ENCODE data around the gene MAP3K2. TPM values are rescaled to one million over a fixed set of nuclear protein-coding genes. Genes with fewer than 3 reads are reported as not detected.

Gene MAP3K2
- polyA plus RNA-seq (2013, experiment 1 of 2), result 9.5 TPM
- polyA plus RNA-seq (2013, experiment 2 of 2), result 10.4 TPM

- H3K4me2 ChIP-seq (ENCODE audit: insufficient read depth, low read length, poor library complexity, severe bottlenecking), result peak within 1 kb of the TSS; percentile 71
- H3K14ac ChIP-seq (ENCODE audit: low read length), result peak within 1 kb of the TSS; percentile 97
- H3K27ac ChIP-seq (replicated peaks; ENCODE audit: low read length), result peak within 1 kb of the TSS; percentile 95
- WGBS, 2 donors (ENCODE audit: extremely low coverage in 2 of 2, insufficient read length in 2 of 2, insufficient replicate concordance in 1 of 2), result no CpG with 5 or more reads among the region's 100 CpGs
- H2BK12ac ChIP-seq (ENCODE audit: low read length), result peak within 1 kb of the TSS; percentile 79
- H3K23ac ChIP-seq (ENCODE audit: low read depth, low read length, poor library complexity), result peak within 1 kb of the TSS; percentile 97
- H3K18ac ChIP-seq (ENCODE audit: low read length), result peak within 1 kb of the TSS; percentile 99
- H2AK5ac ChIP-seq (ENCODE audit: low read depth, low read length), result no peak within 1 kb of the TSS
- peak within 1 kb of the TSS; percentile 51 for H2BK15ac ChIP-seq (ENCODE audit: low read length)
- peaks cover 0 to 4% (median 0%) of the 10 kb centered on the region in 3 experiments for H3K27me3 ChIP-seq (ENCODE audit: control insufficient read depth in 3 of 3, insufficient read depth in 3 of 3, low read depth in 1 of 3, low read length in 3 of 3)
- H2AFZ ChIP-seq (ENCODE audit: low read length), result peak within 1 kb of the TSS; percentile 97
- H4K8ac ChIP-seq (ENCODE audit: low read depth, low read length), result peak within 1 kb of the TSS; percentile 57
- DNase-seq (ENCODE audit: low spot score), result peak; percentile 93
- H3K36me3 ChIP-seq (replicated peaks in 1 of 2; ENCODE audit: control insufficient read depth in 2 of 2, insufficient read depth in 2 of 2, low read length in 2 of 2), result peaks cover 0 to 6% of the 10 kb centered on the region in 2 donors
- H3K9me3 ChIP-seq (replicated peaks in 1 of 2; ENCODE audit: control insufficient read depth in 2 of 2, insufficient read depth in 1 of 2, low read depth in 1 of 2, low read length in 2 of 2), result no peaks in the 10 kb centered on the region
- no peak within 1 kb of the TSS for H4K91ac ChIP-seq (ENCODE audit: low read depth, low read length, poor library complexity)
- peak within 1 kb of the TSS; percentile 96 for H2BK5ac ChIP-seq (ENCODE audit: low read length)
- peak within 1 kb of the TSS; percentile 97 for H3K9ac ChIP-seq (ENCODE audit: low read depth, low read length, poor library complexity)
- H2BK120ac ChIP-seq (ENCODE audit: low read depth, low read length), result no peak within 1 kb of the TSS
- peaks cover 7% of the 10 kb centered on the region for H3K79me1 ChIP-seq (ENCODE audit: low read depth, low read length)
- peaks cover 9 to 10% of the 10 kb centered on the region in 2 donors for H3K4me1 ChIP-seq (ENCODE audit: control insufficient read depth in 2 of 2, insufficient read depth in 1 of 2, low read depth in 1 of 2, low read length in 2 of 2)
- H3K4me3 ChIP-seq (ENCODE audit: low read length in 2 of 2), result peak within 1 kb of the TSS; percentile 61 to 97
- H3K4ac ChIP-seq (ENCODE audit: low read length), result peak within 1 kb of the TSS; percentile 42
These were observed at the start of gene MAP3K2 for GRCh38 chr2:127387655-127388422. Gene MAP3K2, minus strand, starts transcription at chr2:127387975. Its CDS starts 44,846 bp downstream, at chr2:127343129.

GRCh38 chr2:127437056-127437455 is 49.3 kb upstream of the MAP3K2 start:
- Histone ChIP-seq H3K14ac (ENCODE audit: low read length) (peak overlapping the region; percentile 31), H3K36me3 (replicated peaks in 1 of 2; ENCODE audit: control insufficient read depth in 2 of 2, insufficient read depth in 2 of 2, low read length in 2 of 2) (no peaks in the 10 kb centered on the region), H2BK15ac (ENCODE audit: low read length) (peak overlapping the region; percentile 38), H2AK5ac (ENCODE audit: low read depth, low read length) (peak overlapping the region; percentile 37), H3K18ac (ENCODE audit: low read length) (peak overlapping the region; percentile 92), H2BK5ac (ENCODE audit: low read length) (no peak overlapping the region), H3K9ac (ENCODE audit: low read depth, low read length, poor library complexity) (no peak overlapping the region), H3K9me3 (replicated peaks in 1 of 2; ENCODE audit: control insufficient read depth in 2 of 2, insufficient read depth in 1 of 2, low read depth in 1 of 2, low read length in 2 of 2) (peaks cover 7 to 8% of the 10 kb centered on the region in 2 donors), H3K4me3 (ENCODE audit: low read length in 2 of 2) (no peak overlapping the region), H3K4me1 (ENCODE audit: control insufficient read depth in 2 of 2, insufficient read depth in 1 of 2, low read depth in 1 of 2, low read length in 2 of 2) (peaks cover 5 to 15% of the 10 kb centered on the region in 2 donors), H3K27ac (replicated peaks; ENCODE audit: low read length) (peak overlapping the region; percentile 36), H4K8ac (ENCODE audit: low read depth, low read length) (no peak overlapping the region), H2AFZ (ENCODE audit: low read length) (peak overlapping the region; percentile 89), H4K91ac (ENCODE audit: low read depth, low read length, poor library complexity) (peak overlapping the region; percentile 86), H3K4me2 (ENCODE audit: insufficient read depth, low read length, poor library complexity, severe bottlenecking) (no peak overlapping the region), H3K27me3 (ENCODE audit: control insufficient read depth in 3 of 3, insufficient read depth in 3 of 3, low read depth in 1 of 3, low read length in 3 of 3) (no peaks in the 10 kb centered on the region), H3K79me1 (ENCODE audit: low read depth, low read length) (no peaks in the 10 kb centered on the region), H2BK120ac (ENCODE audit: low read depth, low read length) (peak overlapping the region; percentile 42), H3K23ac (ENCODE audit: low read depth, low read length, poor library complexity) (no peak overlapping the region), H2BK12ac (ENCODE audit: low read length) (peak overlapping the region; percentile 65), H3K4ac (ENCODE audit: low read length) (no peak overlapping the region)
- DNase-seq (ENCODE audit: low spot score), result no peak
- WGBS, 2 donors (ENCODE audit: extremely low coverage in 2 of 2, insufficient read length in 2 of 2, insufficient replicate concordance in 1 of 2), result no CpG with 5 or more reads among the region's 9 CpGs

- no peak overlapping the region for H3K4me2 ChIP-seq (ENCODE audit: insufficient read depth, low read length, poor library complexity, severe bottlenecking)
- no CpG with 5 or more reads among the region's 6 CpGs for WGBS, 2 donors (ENCODE audit: extremely low coverage in 2 of 2, insufficient read length in 2 of 2, insufficient replicate concordance in 1 of 2)
- H2AK5ac ChIP-seq (ENCODE audit: low read depth, low read length), result no peak overlapping the region
- no peak overlapping the region for H3K23ac ChIP-seq (ENCODE audit: low read depth, low read length, poor library complexity)
- DNase-seq (ENCODE audit: low spot score), result no peak
- no peak overlapping the region for H3K18ac ChIP-seq (ENCODE audit: low read length)
- peaks cover 2 to 3% of the 10 kb centered on the region in 2 donors for H3K9me3 ChIP-seq (replicated peaks in 1 of 2; ENCODE audit: control insufficient read depth in 2 of 2, insufficient read depth in 1 of 2, low read depth in 1 of 2, low read length in 2 of 2)
- H3K4ac ChIP-seq (ENCODE audit: low read length), result no peak overlapping the region
- H3K27me3 ChIP-seq (ENCODE audit: control insufficient read depth in 3 of 3, insufficient read depth in 3 of 3, low read depth in 1 of 3, low read length in 3 of 3), result peaks cover 0 to 2% (median 0%) of the 10 kb centered on the region in 3 experiments
- no peaks in the 10 kb centered on the region for H3K36me3 ChIP-seq (replicated peaks in 1 of 2; ENCODE audit: control insufficient read depth in 2 of 2, insufficient read depth in 2 of 2, low read length in 2 of 2)
- H2AFZ ChIP-seq (ENCODE audit: low read length), result no peak overlapping the region
- H3K4me3 ChIP-seq (ENCODE audit: low read length in 2 of 2), result no peak overlapping the region
- H2BK5ac ChIP-seq (ENCODE audit: low read length), result no peak overlapping the region
- H4K8ac ChIP-seq (ENCODE audit: low read depth, low read length), result no peak overlapping the region
- H2BK15ac ChIP-seq (ENCODE audit: low read length), result no peak overlapping the region
- no peak overlapping the region for H3K14ac ChIP-seq (ENCODE audit: low read length)
- H3K4me1 ChIP-seq (ENCODE audit: control insufficient read depth in 2 of 2, insufficient read depth in 1 of 2, low read depth in 1 of 2, low read length in 2 of 2), result peaks cover 5 to 15% of the 10 kb centered on the region in 2 donors
- no peak overlapping the region for H2BK120ac ChIP-seq (ENCODE audit: low read depth, low read length)
- no peak overlapping the region for H2BK12ac ChIP-seq (ENCODE audit: low read length)
- no peak overlapping the region for H4K91ac ChIP-seq (ENCODE audit: low read depth, low read length, poor library complexity)
- no peaks in the 10 kb centered on the region for H3K79me1 ChIP-seq (ENCODE audit: low read depth, low read length)
- H3K9ac ChIP-seq (ENCODE audit: low read depth, low read length, poor library complexity), result no peak overlapping the region
- H3K27ac ChIP-seq (replicated peaks; ENCODE audit: low read length), result no peak overlapping the region
These were observed 46.7 kb upstream of the MAP3K2 start for GRCh38 chr2:127434515-127434914.

- no peak overlapping the region for H2BK5ac ChIP-seq (ENCODE audit: low read length)
- no peak overlapping the region for H3K4me3 ChIP-seq (ENCODE audit: low read length in 2 of 2)
- H3K14ac ChIP-seq (ENCODE audit: low read length), result no peak overlapping the region
- no peaks in the 10 kb centered on the region for H3K9me3 ChIP-seq (replicated peaks in 1 of 2; ENCODE audit: control insufficient read depth in 2 of 2, insufficient read depth in 1 of 2, low read depth in 1 of 2, low read length in 2 of 2)
- H3K36me3 ChIP-seq (replicated peaks in 1 of 2; ENCODE audit: control insufficient read depth in 2 of 2, insufficient read depth in 2 of 2, low read length in 2 of 2), result no peaks in the 10 kb centered on the region
- H3K9ac ChIP-seq (ENCODE audit: low read depth, low read length, poor library complexity), result no peak overlapping the region
- peaks cover 0 to 17% (median 0%) of the 10 kb centered on the region in 3 experiments for H3K27me3 ChIP-seq (ENCODE audit: control insufficient read depth in 3 of 3, insufficient read depth in 3 of 3, low read depth in 1 of 3, low read length in 3 of 3)
- no peak overlapping the region for H2BK120ac ChIP-seq (ENCODE audit: low read depth, low read length)
- no peak overlapping the region for H2BK12ac ChIP-seq (ENCODE audit: low read length)
- no peak overlapping the region for H4K91ac ChIP-seq (ENCODE audit: low read depth, low read length, poor library complexity)
- H4K8ac ChIP-seq (ENCODE audit: low read depth, low read length), result no peak overlapping the region
- H3K4me2 ChIP-seq (ENCODE audit: insufficient read depth, low read length, poor library complexity, severe bottlenecking), result no peak overlapping the region
- H3K27ac ChIP-seq (replicated peaks; ENCODE audit: low read length), result no peak overlapping the region
- no peak for DNase-seq (ENCODE audit: low spot score)
- WGBS, 2 donors (ENCODE audit: extremely low coverage in 2 of 2, insufficient read length in 2 of 2, insufficient replicate concordance in 1 of 2), result no CpG with 5 or more reads among the region's 14 CpGs
- H3K18ac ChIP-seq (ENCODE audit: low read length), result no peak overlapping the region
- no peak overlapping the region for H2BK15ac ChIP-seq (ENCODE audit: low read length)
- peaks cover 4% of the 10 kb centered on the region for H3K79me1 ChIP-seq (ENCODE audit: low read depth, low read length)
- no peak overlapping the region for H3K4ac ChIP-seq (ENCODE audit: low read length)
- no peaks in the 10 kb centered on the region for H3K4me1 ChIP-seq (ENCODE audit: control insufficient read depth in 2 of 2, insufficient read depth in 1 of 2, low read depth in 1 of 2, low read length in 2 of 2)
- no peak overlapping the region for H2AK5ac ChIP-seq (ENCODE audit: low read depth, low read length)
- H2AFZ ChIP-seq (ENCODE audit: low read length), result no peak overlapping the region
- no peak overlapping the region for H3K23ac ChIP-seq (ENCODE audit: low read depth, low read length, poor library complexity)
These were observed 43.7 kb upstream of the MAP3K2 start for GRCh38 chr2:127431408-127432023.
